Lung (tissue), 12 donors: ENCODE results near the gene ALDH1A1. TPM values are rescaled to one million over a fixed set of nuclear protein-coding genes. Genes with fewer than 3 reads are reported as not detected.

Source experiments
- ATAC-seq: fragments of 200-7000 bp; cut with Tn5 transposase; one replicate; pipeline ENCODE4 v1.9.1; 2020; ENCODE audit warnings: moderate number of reproducible peaks; ENCODE audit not compliant: insufficient read depth, low FRiP score
- DNase-seq, 3 donors: peaks; one replicate each; pipeline ENCODE4 v3.0.0-alpha.2; 2013 to 2017
- H3K27ac ChIP-seq, 2 donors: one replicate each; pipeline ENCODE4 v1.5.1; 2013; ENCODE audit warnings: mild to moderate bottlenecking in 2 of 2, moderate library complexity in 2 of 2, control low read depth in 1 of 2, inconsistent platforms in 1 of 2, low read depth in 1 of 2, low read length in 1 of 2
- H3K27me3 ChIP-seq, 3 donors: one replicate each; pipeline ENCODE4 v1.5.1; 2013; ENCODE audit warnings: low read length in 2 of 3; ENCODE audit not compliant: control insufficient read depth in 3 of 3, insufficient read depth in 3 of 3
- H3K36me3 ChIP-seq, 4 donors: one replicate each; pipeline ENCODE4 v1.5.1; 2013; ENCODE audit warnings: low read length in 4 of 4, mild to moderate bottlenecking in 1 of 4, moderate library complexity in 1 of 4; ENCODE audit not compliant: control insufficient read depth in 4 of 4, insufficient read depth in 4 of 4
- H3K4me1 ChIP-seq, 5 donors: one replicate each; pipeline ENCODE4 v1.5.1; 2013; ENCODE audit warnings: low read length in 5 of 5, mild to moderate bottlenecking in 2 of 5, moderate library complexity in 1 of 5; ENCODE audit not compliant: control insufficient read depth in 5 of 5, insufficient read depth in 5 of 5
- H3K4me3 ChIP-seq: one replicate; pipeline ENCODE4 v1.5.1; 2013; ENCODE audit warnings: mild to moderate bottlenecking, control low read depth, moderate library complexity
- H3K9ac ChIP-seq, 2 donors: one replicate each; pipeline ENCODE4 v1.5.1; 2013; ENCODE audit warnings: low read length in 2 of 2, control low read depth in 1 of 2; ENCODE audit not compliant: insufficient read depth in 1 of 2
- H3K9me3 ChIP-seq, 4 donors: one replicate each; pipeline ENCODE4 v1.5.1; 2013; ENCODE audit warnings: low read length in 3 of 4, mild to moderate bottlenecking in 1 of 4, moderate library complexity in 1 of 4; ENCODE audit not compliant: control insufficient read depth in 4 of 4, insufficient read depth in 3 of 4
- CTCF ChIP-seq: IDR thresholded peaks from 2 replicates; pipeline ENCODE4 v1.5.1; 2012; ENCODE audit warnings: mild to moderate bottlenecking; ENCODE audit errors: control extremely low read depth, extremely low read depth
- WGBS, 2 donors: extraction: QIAGEN DNeasy Blood & Tissue Kit; methylation state at CpG; one replicate each; pipeline ENCODE4 v1.1.7; 2013; 5-methylcytosine and 5-hydroxymethylcytosine counted together
- polyA plus RNA-seq, 2 donors: library from polyadenylated mRNA; stranded (reverse); fragments of 200-250 nt; gene quantifications; one replicate each; pipeline ENCODE4 v1.2.1, GENCODE V29; 2013
- total RNA-seq, 2 donors: library from RNA; depleted of rRNA in 1 of 2; stranded (reverse); fragments of >200 nt in 1 of 2; gene quantifications; one replicate each; pipeline ENCODE4 v1.2.1, GENCODE V29; 2014 to 2021
- donor health status: control.
- donor health status: control.
- donor health status: Bipolar disorder and iron deficiency.
- donor health status: healthy.
- donor health status: DM: yes; HTN: yes; CAD: no.

ALDH1A1 gene
- total and polyA plus RNA-seq, 4 donors: 31.9 to 168 (median 131) TPM

- no peak for TF ChIP-seq CTCF
- peaks cover 0 to 16% (median 3%) of the 10 kb centered on the region in 5 donors for H3K4me1 ChIP-seq
Measured at GRCh38 chr9:72984226-72984947, 31.5 kb upstream of the ALDH1A1 start.

DNA sequence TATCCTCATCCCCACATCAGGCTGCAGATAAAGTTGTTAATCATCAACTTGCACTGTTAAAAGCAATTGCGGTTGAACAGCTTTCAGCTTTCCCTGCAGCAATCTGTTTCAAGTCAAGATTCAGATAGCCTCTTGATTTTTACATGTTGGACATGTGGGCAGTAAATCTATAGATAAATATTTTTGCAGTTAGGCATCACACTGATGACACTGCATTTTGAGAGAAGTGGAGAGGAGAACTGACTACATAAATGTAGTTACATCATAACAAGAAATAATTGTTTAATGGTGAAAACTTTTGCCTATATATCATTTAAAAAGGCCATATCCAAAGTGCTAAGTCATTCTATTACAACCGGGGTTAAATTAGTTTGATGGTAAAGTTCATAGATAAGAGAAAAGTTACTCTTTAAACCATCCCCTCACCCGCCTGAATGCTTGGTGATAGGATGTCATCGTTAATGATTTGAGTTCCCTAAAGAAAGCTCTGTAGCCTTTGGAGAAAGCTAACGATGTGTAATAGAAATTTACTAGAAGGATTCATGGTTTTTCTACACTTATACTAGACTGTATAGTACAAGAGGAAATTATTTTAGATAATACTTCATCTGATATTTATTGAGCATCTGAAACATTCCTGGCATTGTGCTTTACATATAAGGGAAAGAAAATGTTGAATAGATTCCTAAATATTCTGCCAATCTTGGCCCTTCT, 30.8 kb upstream of the ALDH1A1 start:
- H3K27me3 ChIP-seq: no peaks in the 10 kb centered on the region
- no peak overlapping the region for H3K4me3 ChIP-seq
- ATAC-seq (no peak), DNase-seq (peak in 2 of 3 donors; percentile 67 to 69)
- no peak overlapping the region for H3K9ac ChIP-seq
- H3K36me3 ChIP-seq: no peaks in the 10 kb centered on the region
- H3K9me3 ChIP-seq: no peaks in the 10 kb centered on the region
- no peak for TF ChIP-seq CTCF
- peaks cover 0 to 19% (median 3%) of the 10 kb centered on the region in 5 donors for H3K4me1 ChIP-seq
- WGBS, 2 donors: 60 to 69% methylated on average over 5 of the region's 5 CpGs
- no peak overlapping the region for H3K27ac ChIP-seq

More at GRCh38 chr9:72984226-72984947, 31.5 kb upstream of the ALDH1A1 start:
- WGBS, 2 donors: 80 to 91% methylated on average over 2 of the region's 2 CpGs
- Histone ChIP-seq H3K27ac (no peak overlapping the region), H3K27me3 (no peaks in the 10 kb centered on the region), H3K9ac (no peak overlapping the region), H3K9me3 (no peaks in the 10 kb centered on the region), H3K36me3 (no peaks in the 10 kb centered on the region), H3K4me3 (no peak overlapping the region)
- ATAC-seq: no peak
- DNase-seq: no peak

GRCh38 chr9:72983056-72983455, 30.2 kb upstream of the ALDH1A1 start:
- DNase-seq (no peak), ATAC-seq (no peak)
- H3K9ac ChIP-seq: no peak overlapping the region
- no peak overlapping the region for H3K4me3 ChIP-seq
- no peaks in the 10 kb centered on the region for H3K36me3 ChIP-seq
- TF ChIP-seq CTCF: no peak
- H3K4me1 ChIP-seq: peaks cover 0 to 22% (median 3%) of the 10 kb centered on the region in 5 donors
- no peaks in the 10 kb centered on the region for H3K9me3 ChIP-seq
- H3K27me3 ChIP-seq: no peaks in the 10 kb centered on the region
- no peak overlapping the region for H3K27ac ChIP-seq
